Measurements from ENCODE around the gene COL6A3.

The COL6A3 gene

GRCh38 chr2:237351046-237351445 lies 62.9 kb downstream of the COL6A3 start:
- H3K9ac ChIP-seq (ENCODE audit: low read depth, low read length): no peak overlapping the region
- H3K27me3 ChIP-seq (ENCODE audit: control insufficient read depth, insufficient read depth, low read length): no peaks in the 10 kb centered on the region
- H3K36me3 ChIP-seq (ENCODE audit: insufficient read depth, low read length): peaks cover 86% of the 10 kb centered on the region
- no peaks in the 10 kb centered on the region for H3K9me3 ChIP-seq (replicated peaks; ENCODE audit: low read length)
- no peak overlapping the region for H3K4me2 ChIP-seq (ENCODE audit: low read length)
- peaks cover 7% of the 10 kb centered on the region for H3K4me1 ChIP-seq (ENCODE audit: control insufficient read depth, insufficient read depth, low read length)
- H3K4me3 ChIP-seq (ENCODE audit: low read length): no peak overlapping the region

GRCh38 chr2:237350597-237350996 lies 63.4 kb downstream of the COL6A3 start:
- H3K27me3 ChIP-seq (ENCODE audit: control insufficient read depth, insufficient read depth, low read length): no peaks in the 10 kb centered on the region
- H3K4me1 ChIP-seq (ENCODE audit: control insufficient read depth, insufficient read depth, low read length): peaks cover 8% of the 10 kb centered on the region
- no peak overlapping the region for H3K4me3 ChIP-seq (ENCODE audit: low read length)
- H3K4me2 ChIP-seq (ENCODE audit: low read length): no peak overlapping the region
- H3K36me3 ChIP-seq (ENCODE audit: insufficient read depth, low read length): peaks cover 86% of the 10 kb centered on the region
- no peaks in the 10 kb centered on the region for H3K9me3 ChIP-seq (replicated peaks; ENCODE audit: low read length)
- H3K9ac ChIP-seq (ENCODE audit: low read depth, low read length): no peak overlapping the region

- Histone ChIP-seq H3K4me2 (ENCODE audit: low read length) (no peak overlapping the region), H3K9me3 (replicated peaks; ENCODE audit: low read length) (no peaks in the 10 kb centered on the region), H3K9ac (ENCODE audit: low read depth, low read length) (no peak overlapping the region), H3K4me1 (ENCODE audit: control insufficient read depth, insufficient read depth, low read length) (peaks cover 9% of the 10 kb centered on the region), H3K4me3 (ENCODE audit: low read length) (no peak overlapping the region), H3K36me3 (ENCODE audit: insufficient read depth, low read length) (peaks cover 86% of the 10 kb centered on the region), H3K27me3 (ENCODE audit: control insufficient read depth, insufficient read depth, low read length) (no peaks in the 10 kb centered on the region)
Measured at GRCh38 chr2:237350070-237350469, 63.9 kb downstream of the COL6A3 start.

DNA sequence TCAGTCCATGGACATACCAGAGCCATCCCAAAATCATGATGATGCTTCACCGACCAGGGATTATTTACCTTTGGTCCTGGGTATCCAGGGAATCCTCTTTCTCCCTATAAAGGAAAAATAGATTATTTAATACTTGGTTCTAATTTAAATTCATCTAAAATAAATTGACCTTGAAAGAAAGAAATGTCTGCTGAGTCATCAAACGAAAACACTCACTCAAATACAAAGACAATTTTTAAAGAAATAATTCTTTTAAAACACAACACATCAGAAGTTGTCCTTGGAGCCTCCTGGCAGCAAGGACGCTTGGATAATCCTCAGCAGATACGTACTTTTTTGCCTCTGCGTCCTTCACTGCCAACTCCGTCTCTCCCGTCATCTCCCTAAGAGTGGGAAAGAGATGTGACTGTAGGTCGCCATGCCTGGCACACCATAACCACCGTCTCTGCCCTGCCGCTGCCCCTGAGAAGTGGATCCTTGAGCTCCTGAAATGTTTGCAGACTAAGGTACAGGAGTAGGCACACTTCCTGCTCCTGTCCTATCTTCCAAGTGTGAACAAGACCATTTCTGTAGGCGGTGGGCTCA lies 65.6 kb downstream of the COL6A3 start:
- H3K4me3 ChIP-seq (ENCODE audit: low read length): no peak overlapping the region
- H3K4me1 ChIP-seq (ENCODE audit: control insufficient read depth, insufficient read depth, low read length): peaks cover 11% of the 10 kb centered on the region
- no peak overlapping the region for H3K4me2 ChIP-seq (ENCODE audit: low read length)
- no peaks in the 10 kb centered on the region for H3K9me3 ChIP-seq (replicated peaks; ENCODE audit: low read length)
- H3K27me3 ChIP-seq (ENCODE audit: control insufficient read depth, insufficient read depth, low read length): no peaks in the 10 kb centered on the region
- no peak overlapping the region for H3K9ac ChIP-seq (ENCODE audit: low read depth, low read length)
- peaks cover 89% of the 10 kb centered on the region for H3K36me3 ChIP-seq (ENCODE audit: insufficient read depth, low read length)

- H3K36me3 ChIP-seq (ENCODE audit: insufficient read depth, low read length): peaks cover 83% of the 10 kb centered on the region
- H3K4me1 ChIP-seq (ENCODE audit: control insufficient read depth, insufficient read depth, low read length): peaks cover 11% of the 10 kb centered on the region
- H3K9ac ChIP-seq (ENCODE audit: low read depth, low read length): no peak overlapping the region
- no peak overlapping the region for H3K4me2 ChIP-seq (ENCODE audit: low read length)
- no peaks in the 10 kb centered on the region for H3K9me3 ChIP-seq (replicated peaks; ENCODE audit: low read length)
- H3K4me3 ChIP-seq (ENCODE audit: low read length): no peak overlapping the region
- no peaks in the 10 kb centered on the region for H3K27me3 ChIP-seq (ENCODE audit: control insufficient read depth, insufficient read depth, low read length)
Measured at GRCh38 chr2:237345891-237346640, 67.9 kb downstream of the COL6A3 start.

DNA sequence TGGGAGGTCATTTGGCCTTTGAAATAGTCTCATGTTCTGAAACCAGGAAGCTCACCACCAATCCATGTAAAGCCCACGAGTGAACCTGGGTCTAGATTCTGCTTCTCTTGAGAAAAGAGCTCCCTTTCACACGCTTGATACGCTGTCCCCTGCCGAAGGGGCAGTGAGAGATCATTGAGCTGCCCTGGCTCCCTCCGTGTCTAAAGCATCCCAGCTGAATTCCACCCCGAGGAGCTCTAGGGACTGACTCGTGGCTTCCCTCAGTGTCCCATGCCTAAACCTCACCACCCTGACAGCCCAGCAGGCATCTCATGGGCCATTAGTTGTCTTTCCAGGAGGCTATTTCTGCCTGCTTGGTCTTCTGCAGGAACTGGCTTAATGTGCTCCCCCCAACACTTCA lies 68.6 kb downstream of the COL6A3 start:
- Histone ChIP-seq H3K4me1 (ENCODE audit: control insufficient read depth, insufficient read depth, low read length) (peaks cover 11% of the 10 kb centered on the region), H3K36me3 (ENCODE audit: insufficient read depth, low read length) (peaks cover 83% of the 10 kb centered on the region), H3K4me2 (ENCODE audit: low read length) (no peak overlapping the region), H3K9ac (ENCODE audit: low read depth, low read length) (no peak overlapping the region), H3K9me3 (replicated peaks; ENCODE audit: low read length) (no peaks in the 10 kb centered on the region), H3K27me3 (ENCODE audit: control insufficient read depth, insufficient read depth, low read length) (no peaks in the 10 kb centered on the region), H3K4me3 (ENCODE audit: low read length) (no peak overlapping the region)

- Histone ChIP-seq H3K9ac (ENCODE audit: low read depth, low read length) (no peak overlapping the region), H3K4me3 (ENCODE audit: low read length) (no peak overlapping the region), H3K4me1 (ENCODE audit: control insufficient read depth, insufficient read depth, low read length) (peaks cover 11% of the 10 kb centered on the region), H3K4me2 (ENCODE audit: low read length) (no peak overlapping the region), H3K9me3 (replicated peaks; ENCODE audit: low read length) (no peaks in the 10 kb centered on the region), H3K36me3 (ENCODE audit: insufficient read depth, low read length) (peaks cover 83% of the 10 kb centered on the region), H3K27me3 (ENCODE audit: control insufficient read depth, insufficient read depth, low read length) (no peaks in the 10 kb centered on the region)
Measured at GRCh38 chr2:237344942-237345341, 69.0 kb downstream of the COL6A3 start.

GRCh38 chr2:237343993-237344392 lies 70.0 kb downstream of the COL6A3 start:
- Histone ChIP-seq H3K36me3 (ENCODE audit: insufficient read depth, low read length) (peaks cover 89% of the 10 kb centered on the region), H3K4me1 (ENCODE audit: control insufficient read depth, insufficient read depth, low read length) (peaks cover 11% of the 10 kb centered on the region), H3K4me3 (ENCODE audit: low read length) (no peak overlapping the region), H3K9ac (ENCODE audit: low read depth, low read length) (no peak overlapping the region), H3K4me2 (ENCODE audit: low read length) (no peak overlapping the region), H3K9me3 (replicated peaks; ENCODE audit: low read length) (no peaks in the 10 kb centered on the region), H3K27me3 (ENCODE audit: control insufficient read depth, insufficient read depth, low read length) (no peaks in the 10 kb centered on the region)

DNA sequence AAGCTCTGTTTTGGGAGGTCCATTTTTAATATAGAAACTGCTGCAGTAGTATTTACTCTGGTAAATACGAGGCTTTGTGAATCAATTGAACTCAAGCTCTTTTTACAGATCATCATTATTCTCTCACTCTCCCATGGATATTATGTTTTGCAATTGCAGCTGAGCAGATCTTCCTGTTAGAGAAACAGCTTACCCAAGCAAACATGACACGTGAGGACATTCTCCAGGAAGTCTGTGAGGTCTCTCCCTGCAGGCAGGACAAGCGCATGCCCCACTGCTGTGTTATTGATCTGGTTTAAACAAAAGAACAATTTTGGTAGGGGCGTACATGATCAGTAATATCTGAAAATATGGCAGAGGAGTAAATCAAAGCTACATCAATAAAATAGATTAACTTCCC lies 72.1 kb downstream of the COL6A3 start:
- H3K4me3 ChIP-seq (ENCODE audit: low read length): no peak overlapping the region
- H3K27me3 ChIP-seq (ENCODE audit: control insufficient read depth, insufficient read depth, low read length): no peaks in the 10 kb centered on the region
- peaks cover 90% of the 10 kb centered on the region for H3K36me3 ChIP-seq (ENCODE audit: insufficient read depth, low read length)
- H3K9ac ChIP-seq (ENCODE audit: low read depth, low read length): no peak overlapping the region
- no peaks in the 10 kb centered on the region for H3K9me3 ChIP-seq (replicated peaks; ENCODE audit: low read length)
- peaks cover 11% of the 10 kb centered on the region for H3K4me1 ChIP-seq (ENCODE audit: control insufficient read depth, insufficient read depth, low read length)
- H3K4me2 ChIP-seq (ENCODE audit: low read length): no peak overlapping the region

GRCh38 chr2:237337586-237337985 lies 76.4 kb downstream of the COL6A3 start:
- no peak overlapping the region for H3K9ac ChIP-seq (ENCODE audit: low read depth, low read length)
- H3K36me3 ChIP-seq (ENCODE audit: insufficient read depth, low read length): peaks cover 92% of the 10 kb centered on the region
- H3K9me3 ChIP-seq (replicated peaks; ENCODE audit: low read length): no peaks in the 10 kb centered on the region
- H3K4me3 ChIP-seq (ENCODE audit: low read length): no peak overlapping the region
- H3K4me1 ChIP-seq (ENCODE audit: control insufficient read depth, insufficient read depth, low read length): no peaks in the 10 kb centered on the region
- no peaks in the 10 kb centered on the region for H3K27me3 ChIP-seq (ENCODE audit: control insufficient read depth, insufficient read depth, low read length)
- H3K4me2 ChIP-seq (ENCODE audit: low read length): no peak overlapping the region

- Histone ChIP-seq H3K4me3 (ENCODE audit: low read length) (no peak overlapping the region), H3K9me3 (replicated peaks; ENCODE audit: low read length) (no peaks in the 10 kb centered on the region), H3K4me1 (ENCODE audit: control insufficient read depth, insufficient read depth, low read length) (no peaks in the 10 kb centered on the region), H3K9ac (ENCODE audit: low read depth, low read length) (no peak overlapping the region), H3K27me3 (ENCODE audit: control insufficient read depth, insufficient read depth, low read length) (no peaks in the 10 kb centered on the region), H3K4me2 (ENCODE audit: low read length) (no peak overlapping the region), H3K36me3 (ENCODE audit: insufficient read depth, low read length) (peaks cover 85% of the 10 kb centered on the region)
Measured at GRCh38 chr2:237336131-237336530, 77.8 kb downstream of the COL6A3 start.

GRCh38 chr2:237333748-237334147 lies 80.2 kb downstream of the COL6A3 start:
- no peak overlapping the region for H3K4me3 ChIP-seq (ENCODE audit: low read length)
- H3K9me3 ChIP-seq (replicated peaks; ENCODE audit: low read length): no peaks in the 10 kb centered on the region
- no peak overlapping the region for H3K4me2 ChIP-seq (ENCODE audit: low read length)
- no peak overlapping the region for H3K9ac ChIP-seq (ENCODE audit: low read depth, low read length)
- H3K27me3 ChIP-seq (ENCODE audit: control insufficient read depth, insufficient read depth, low read length): no peaks in the 10 kb centered on the region
- H3K36me3 ChIP-seq (ENCODE audit: insufficient read depth, low read length): peaks cover 75% of the 10 kb centered on the region
- no peaks in the 10 kb centered on the region for H3K4me1 ChIP-seq (ENCODE audit: control insufficient read depth, insufficient read depth, low read length)
